DND-41 (cell line): ENCODE results near the gene GPC6.

Source experiments
- ATAC-seq: fragments of 200-7000 bp; cut with Tn5 transposase; 3 replicates; pipeline ENCODE4 v1.9.1; 2021; ENCODE audit warnings: low read depth; ENCODE audit not compliant: insufficient read depth
- DNase-seq: peaks from one replicate; pipeline ENCODE4 v3.0.0-alpha.2; 2020
- H2AFZ ChIP-seq: 2 replicates; pipeline ENCODE4 v1.6.0; 2012; ENCODE audit warnings: low read depth, low read length
- H3K27ac ChIP-seq: 2 replicates; pipeline ENCODE4 v1.5.1; 2012; ENCODE audit warnings: low read length, inconsistent platforms
- H3K27me3 ChIP-seq: fragments of 200-600 bp; sonication (generic); 2 replicates; pipeline ENCODE4 v1.6.0; 2012; ENCODE audit warnings: low read length, mild to moderate bottlenecking, inconsistent platforms; ENCODE audit not compliant: insufficient read depth, poor library complexity
- H3K36me3 ChIP-seq: 2 replicates; pipeline ENCODE4 v1.5.1; 2012; ENCODE audit warnings: low read length, inconsistent platforms; ENCODE audit not compliant: insufficient read depth
- H3K4me1 ChIP-seq: 2 replicates; pipeline ENCODE4 v1.5.1; 2012; ENCODE audit warnings: mild to moderate bottlenecking, low read length; ENCODE audit not compliant: insufficient read depth
- H3K4me2 ChIP-seq: 2 replicates; pipeline ENCODE4 v1.6.0; 2012; ENCODE audit warnings: mild to moderate bottlenecking, moderate library complexity, low read length, inconsistent platforms; ENCODE audit not compliant: insufficient read depth
- H3K4me3 ChIP-seq, 2 experiments: fragments of 200-600 bp in 1 of 2; shearing (Covaris generic) in 1 of 2; 2 replicates each; pipeline ENCODE4 v1.5.1; 2012 to 2016; ENCODE audit warnings: inconsistent platforms in 2 of 2, low read length in 2 of 2, mild to moderate bottlenecking in 2 of 2, low read depth in 1 of 2, moderate library complexity in 1 of 2
- H3K79me2 ChIP-seq: 2 replicates; pipeline ENCODE4 v1.6.0; 2012; ENCODE audit warnings: low read length, inconsistent platforms; ENCODE audit not compliant: insufficient read depth
- H3K9ac ChIP-seq: 2 replicates; pipeline ENCODE4 v1.6.0; 2012; ENCODE audit warnings: low read depth, mild to moderate bottlenecking, inconsistent platforms, low read length, moderate library complexity
- H3K9me3 ChIP-seq: 2 replicates; pipeline ENCODE4 v1.5.1; 2012; ENCODE audit warnings: low read length, moderate library complexity, mild to moderate bottlenecking, inconsistent platforms; ENCODE audit not compliant: insufficient read depth, severe bottlenecking
- H4K20me1 ChIP-seq: 2 replicates; pipeline ENCODE4 v1.6.0; 2012; ENCODE audit warnings: low read length; ENCODE audit not compliant: insufficient read depth
- CTCF ChIP-seq: IDR thresholded peaks from 2 replicates; pipeline ENCODE4 v1.5.1; 2012; ENCODE audit warnings: borderline replicate concordance, low read length, moderate library complexity, mild to moderate bottlenecking; ENCODE audit not compliant: poor library complexity, severe bottlenecking; ENCODE audit errors: extremely low read depth
- EZH2 ChIP-seq: IDR thresholded peaks from 3 replicates; pipeline ENCODE4 v1.6.1; 2012; ENCODE audit warnings: borderline replicate concordance, low read depth, mild to moderate bottlenecking, moderate library complexity, low read length, inconsistent platforms; ENCODE audit not compliant: severe bottlenecking

GPC6 gene

GRCh38 chr13:94408314-94409036 is 1181.9 kb downstream of the GPC6 start:
- Histone ChIP-seq H3K79me2 (no peaks in the 10 kb centered on the region), H3K27ac (no peak overlapping the region), H3K27me3 (no peaks in the 10 kb centered on the region), H4K20me1 (no peaks in the 10 kb centered on the region), H3K4me1 (no peaks in the 10 kb centered on the region), H2AFZ (no peak overlapping the region), H3K9ac (no peak overlapping the region), H3K4me3 (no peak overlapping the region), H3K4me2 (no peak overlapping the region), H3K36me3 (no peaks in the 10 kb centered on the region), H3K9me3 (no peaks in the 10 kb centered on the region)
- DNase-seq (no peak), ATAC-seq (no peak)
- TF ChIP-seq CTCF (no peak), EZH2 (no peak)

- no peak overlapping the region for H2AFZ ChIP-seq
- peaks cover 3% of the 10 kb centered on the region for H3K27me3 ChIP-seq
- no peaks in the 10 kb centered on the region for H3K36me3 ChIP-seq
- no peak overlapping the region for H3K9ac ChIP-seq
- H3K4me2 ChIP-seq = no peak overlapping the region
- H3K4me3 ChIP-seq = no peak overlapping the region
- no peaks in the 10 kb centered on the region for H3K4me1 ChIP-seq
- H3K79me2 ChIP-seq = no peaks in the 10 kb centered on the region
- TF ChIP-seq CTCF (no peak), EZH2 (no peak)
- no peaks in the 10 kb centered on the region for H3K9me3 ChIP-seq
- ATAC-seq (no peak), DNase-seq (no peak)
- H3K27ac ChIP-seq = no peak overlapping the region
- no peaks in the 10 kb centered on the region for H4K20me1 ChIP-seq
Observed at GRCh38 chr13:94411747-94412146, 1185.1 kb downstream of the GPC6 start.

GRCh38 chr13:94412870-94413597 is 1186.4 kb downstream of the GPC6 start:
- TF ChIP-seq CTCF (no peak), EZH2 (no peak)
- Histone ChIP-seq H2AFZ (no peak overlapping the region), H3K9me3 (peaks cover 3% of the 10 kb centered on the region), H3K9ac (no peak overlapping the region), H3K4me2 (no peak overlapping the region), H3K27ac (no peak overlapping the region), H3K27me3 (peaks cover 3% of the 10 kb centered on the region), H3K4me3 (no peak overlapping the region; a peak in 1 of 4 replicates), H3K4me1 (no peaks in the 10 kb centered on the region), H3K36me3 (no peaks in the 10 kb centered on the region), H4K20me1 (no peaks in the 10 kb centered on the region), H3K79me2 (no peaks in the 10 kb centered on the region)
- no peak for ATAC-seq
- no peak for DNase-seq
